HepG2 (cell line): ENCODE data around the gene HYCC1. TPM values are rescaled to one million over a fixed set of nuclear protein-coding genes. Genes with fewer than 3 reads are reported as not detected.

ENCODE experiments used
- ADNP ChIP-seq: sonication (generic); formaldehyde crosslinking; IDR thresholded peaks from 2 replicates; pipeline ENCODE4 v1.4.0; 2020; ENCODE audit warnings: missing genetic modification reagents
- ARID4A ChIP-seq: sonication (generic); formaldehyde crosslinking; IDR thresholded peaks from 2 replicates; pipeline ENCODE4 v1.5.0; 2020; ENCODE audit warnings: mild to moderate bottlenecking, missing genetic modification reagents, borderline replicate concordance
- ATRX ChIP-seq: sonication (generic); formaldehyde crosslinking; IDR thresholded peaks from 2 replicates; pipeline ENCODE4 v1.4.0; 2020; ENCODE audit warnings: missing genetic modification reagents, borderline replicate concordance
- FOXK1 ChIP-seq: sonication (generic); formaldehyde crosslinking; IDR thresholded peaks from 2 replicates; pipeline ENCODE4 v1.4.0; 2020; ENCODE audit warnings: low read depth, missing genetic modification reagents, borderline replicate concordance
- HNRNPH1 ChIP-seq: fragments of 200-400 bp; formaldehyde crosslinking; optimal IDR thresholded peaks from 2 replicates; pipeline ENCODE3; 2017; ENCODE audit warnings: mild to moderate bottlenecking, low read depth, low read length
- IKZF1 ChIP-seq: fragments of 450-650 bp; IDR thresholded peaks from 2 replicates; pipeline ENCODE4 v1.7.1; 2016
- ISX ChIP-seq: sonication (generic); formaldehyde crosslinking; conservative IDR thresholded peaks from 2 replicates; pipeline ENCODE4 v1.5.0; 2020; ENCODE audit warnings: missing genetic modification reagents
- JDP2 ChIP-seq: sonication (generic); formaldehyde crosslinking; IDR thresholded peaks from 2 replicates; pipeline ENCODE4 v1.8.1; 2022; ENCODE audit warnings: missing genetic modification reagents, borderline replicate concordance
- PLRG1 ChIP-seq: fragments of 450-650 bp; conservative IDR thresholded peaks from 2 replicates; pipeline ENCODE4 v1.6.1; 2016
- RAD21 ChIP-seq: fragments of 450-650 bp; formaldehyde crosslinking; IDR thresholded peaks from 2 replicates; pipeline ENCODE4 v1.5.0; 2020; ENCODE audit warnings: mild to moderate bottlenecking
- RFXANK ChIP-seq: IDR thresholded peaks from 2 replicates; pipeline ENCODE4 v1.6.1; 2016
- STAT5B ChIP-seq: sonication (generic); formaldehyde crosslinking; IDR thresholded peaks from 2 replicates; pipeline ENCODE4 v1.4.0; 2020; ENCODE audit warnings: missing genetic modification reagents
- TAF1 ChIP-seq: sonication (generic); formaldehyde crosslinking; IDR thresholded peaks from 2 replicates; pipeline ENCODE4 v1.4.0; 2020; ENCODE audit warnings: missing genetic modification reagents
- TFDP1 ChIP-seq: IDR thresholded peaks from 2 replicates; pipeline ENCODE4 v1.6.1; 2016; ENCODE audit warnings: missing compliant biosample characterization, missing genetic modification reagents, borderline replicate concordance
- TMF1 ChIP-seq: sonication (generic); formaldehyde crosslinking; IDR thresholded peaks from 2 replicates; pipeline ENCODE4 v1.8.1; 2022; ENCODE audit warnings: low read depth, missing genetic modification reagents
- TRAFD1 ChIP-seq: sonication (generic); formaldehyde crosslinking; IDR thresholded peaks from 2 replicates; pipeline ENCODE4 v1.5.1; 2020; ENCODE audit warnings: missing genetic modification reagents, mild to moderate bottlenecking, borderline replicate concordance
- ZBTB38 ChIP-seq: sonication (generic); formaldehyde crosslinking; IDR thresholded peaks from 2 replicates; pipeline ENCODE4 v1.5.1; 2020; ENCODE audit warnings: mild to moderate bottlenecking, missing genetic modification reagents
- ZKSCAN1 ChIP-seq: fragments of 150-350 bp; IDR thresholded peaks from 2 replicates; pipeline ENCODE4 v1.6.1; 2014; ENCODE audit warnings: low read length
- ZNF446 ChIP-seq: sonication (generic); formaldehyde crosslinking; IDR thresholded peaks from 2 replicates; pipeline ENCODE4 v1.5.0; 2020; ENCODE audit warnings: mild to moderate bottlenecking, missing genetic modification reagents
- ZNF616 ChIP-seq: sonication (generic); formaldehyde crosslinking; IDR thresholded peaks from 2 replicates; pipeline ENCODE4 v1.5.0; 2020; ENCODE audit warnings: low read depth, mild to moderate bottlenecking, missing genetic modification reagents
- ZNF766 ChIP-seq: sonication (generic); formaldehyde crosslinking; IDR thresholded peaks from 2 replicates; pipeline ENCODE4 v1.5.0; 2020; ENCODE audit warnings: missing genetic modification reagents, borderline replicate concordance
- ZNF776 ChIP-seq: sonication (generic); formaldehyde crosslinking; IDR thresholded peaks from 2 replicates; pipeline ENCODE4 v1.4.0; 2020; ENCODE audit warnings: mild to moderate bottlenecking, missing genetic modification reagents
- polyA plus RNA-seq, 8 experiments: library from polyadenylated mRNA; depleted of rRNA in 3 of 8; stranded (reverse) in 7 of 8; unstranded in 1 of 8; fragments of >200 nt; fragmentation: Illumina TruSeq in 4 of 8; extraction: Trizol in 4 of 8; gene quantifications; 2 replicates each; pipeline versions ENCODE4 v1.2.1 to v1.2.3, GENCODE V29; 2011 to 2016; ENCODE audit warnings: low read depth in 4 of 8, missing spikeins in 1 of 8, mixed read lengths in 1 of 8; ENCODE audit not compliant: insufficient read depth in 1 of 8
- total RNA-seq, 5 experiments: library from RNA; depleted of rRNA; stranded (reverse); fragments of >200 nt; fragmentation: Illumina TruSeq; extraction: Trizol; gene quantifications; 2 replicates each; pipeline ENCODE4 v1.2.3, GENCODE V29; 2016; ENCODE audit warnings: low read depth in 1 of 5

HYCC1 gene
- total and polyA plus RNA-seq, 2 of the 13 experiments (the other 11 are each of a cell fraction or from before 2014, with no cell fraction given), result 9.5 to 41.8 TPM

GRCh38 chr7:23013715-23014649, at the start of gene HYCC1 (continued):
- no peak for TF ChIP-seq ATRX (CRISPR knock-in tag)
- 0 out of 2 replicates have a peak, but pooled peaks have one; percentile 13 for TF ChIP-seq TMF1
- TF ChIP-seq TRAFD1 (CRISPR knock-in tag), result no peak
- TF ChIP-seq ADNP (CRISPR knock-in tag), result no peak
- TF ChIP-seq TAF1, result peak; percentile 97
- TF ChIP-seq ZNF776 (CRISPR knock-in tag), result no peak
- TF ChIP-seq JDP2, result no peak
- TF ChIP-seq PLRG1, result no peak
- TF ChIP-seq ZNF616 (CRISPR knock-in tag), result no peak
- TF ChIP-seq ZNF446 (CRISPR knock-in tag), result no peak
- TF ChIP-seq TFDP1 (CRISPR knock-in tag), result peak; percentile 21; the same call in 1 of the 2 replicates
- no peak for TF ChIP-seq RFXANK
- no peak for TF ChIP-seq ZKSCAN1
- 0 out of 2 replicates have a peak, but pooled peaks have one; percentile 28 for TF ChIP-seq ZBTB38 (CRISPR knock-in tag)
- TF ChIP-seq STAT5B (CRISPR knock-in tag), result no peak
- TF ChIP-seq IKZF1, result no peak
- peak; percentile 84; the same call in 1 of the 2 replicates for TF ChIP-seq ZNF766 (CRISPR knock-in tag)
- no peak for TF ChIP-seq FOXK1
- peak; percentile 67 for TF ChIP-seq HNRNPH1
- TF ChIP-seq RAD21 (CRISPR knock-in tag), result no peak
- TF ChIP-seq ARID4A (CRISPR knock-in tag), result peak; percentile 88
- TF ChIP-seq ISX (CRISPR knock-in tag), result no peak
